IPS DF 4.7 (cell line): Measurements from ENCODE around the gene NPBWR2.

Experiments
- DNase-seq: peaks from one replicate; pipeline ENCODE4 v3.0.0-alpha.2; 2013; ENCODE audit warnings: low spot score; ENCODE audit errors: extremely low read depth

The NPBWR2 gene

GRCh38 chr20:64058536-64058935 is 48.8 kb downstream of the NPBWR2 start:
- no peak for DNase-seq

GRCh38 chr20:64057628-64058498 is 49.5 kb downstream of the NPBWR2 start:
- no peak for DNase-seq

GRCh38 chr20:64056889-64057627 is 50.3 kb downstream of the NPBWR2 start:
- DNase-seq, result no peak

GRCh38 chr20:64056639-64056888 is 50.8 kb downstream of the NPBWR2 start:
- no peak for DNase-seq

GRCh38 chr20:64055893-64056638 is 51.3 kb downstream of the NPBWR2 start:
- DNase-seq, result no peak

- DNase-seq, result no peak
Measured at GRCh38 chr20:64055396-64055892, 51.9 kb downstream of the NPBWR2 start.

- no peak for DNase-seq
Measured at GRCh38 chr20:64053841-64054661, 53.3 kb downstream of the NPBWR2 start.
